ENCODE data around the gene SLC6A9. TPM values are rescaled to one million over a fixed set of nuclear protein-coding genes. Genes with fewer than 3 reads are reported as not detected.

SLC6A9 gene
- total and polyA plus RNA-seq, 2 experiments from 2014 or later = 14.4 to 20.0 TPM

DNA sequence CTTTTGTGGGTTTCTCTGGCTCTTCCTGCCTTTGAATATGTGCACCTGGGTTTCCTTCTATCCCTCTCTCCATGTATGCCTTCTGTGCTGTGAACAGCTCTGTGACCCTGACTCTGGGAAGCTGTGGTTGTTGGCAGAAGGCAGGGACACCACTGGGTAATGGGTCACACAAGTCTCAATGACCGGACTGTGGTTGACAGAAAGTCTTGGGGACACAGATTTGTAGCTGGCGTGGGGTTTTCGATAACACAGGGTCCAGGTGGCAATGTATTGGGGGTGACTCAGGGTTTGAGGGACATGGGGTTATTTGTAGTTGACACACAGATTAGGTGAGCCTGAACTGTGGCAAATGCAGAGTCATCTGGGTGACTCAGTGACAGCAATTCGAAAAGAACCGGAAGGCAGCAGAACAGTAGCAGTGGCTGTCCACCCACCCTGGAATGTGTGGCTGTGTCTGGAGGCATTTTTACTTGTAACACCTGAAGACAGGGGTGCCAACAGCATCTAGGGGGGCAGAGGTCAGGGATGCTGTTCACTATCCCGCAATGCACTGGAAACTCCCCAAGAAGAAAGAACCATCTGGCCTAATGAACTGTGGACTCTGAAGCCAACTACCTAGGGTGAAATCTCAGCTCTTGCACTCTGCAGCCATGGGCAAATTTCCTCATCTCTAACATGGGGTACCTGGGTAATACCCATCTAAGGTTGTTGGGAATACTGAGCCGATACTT, 13.0 kb upstream of the SLC6A9 start:
- Histone ChIP-seq H2AFZ (no peak overlapping the region), H3K27me3 (ENCODE audit: insufficient read depth) (peaks cover 3% of the 10 kb centered on the region; the same call in 1 of the 2 replicates), H3K4me2 (no peak overlapping the region), H3K4me1 (ENCODE audit: insufficient read depth) (no peaks in the 10 kb centered on the region), H3K27ac (ENCODE audit: low read depth) (no peak overlapping the region), H3K36me3 (ENCODE audit: insufficient read depth) (no peaks in the 10 kb centered on the region), H3F3A (replicated peaks; ENCODE audit: low read depth) (no peaks in the 10 kb centered on the region), H3K79me2 (replicated peaks; ENCODE audit: insufficient read depth) (no peaks in the 10 kb centered on the region), H3K9me2 (ENCODE audit: insufficient read depth) (no peaks in the 10 kb centered on the region), H3K4me3 (no peak overlapping the region), H4K20me1 (replicated peaks; ENCODE audit: insufficient read depth) (no peaks in the 10 kb centered on the region)
- no peaks in the 10 kb centered on the region for H3K9me3 Mint-ChIP-seq
- no peaks in the 10 kb centered on the region; the same call in 2 of the 3 replicates for H3K4me1 Mint-ChIP-seq
- DNase-seq (ENCODE audit: low spot score) = no peak
- no peak overlapping the region for H3K4me3 Mint-ChIP-seq
- peaks cover 3% of the 10 kb centered on the region for H3K27me3 Mint-ChIP-seq (ENCODE audit: insufficient read depth, low read depth, poor library complexity)
- H3K36me3 Mint-ChIP-seq (ENCODE audit: low read depth) = no peaks in the 10 kb centered on the region; the same call in 2 of the 3 replicates
- no peak overlapping the region for H3K27ac Mint-ChIP-seq
- TF ChIP-seq, protein P1, sequence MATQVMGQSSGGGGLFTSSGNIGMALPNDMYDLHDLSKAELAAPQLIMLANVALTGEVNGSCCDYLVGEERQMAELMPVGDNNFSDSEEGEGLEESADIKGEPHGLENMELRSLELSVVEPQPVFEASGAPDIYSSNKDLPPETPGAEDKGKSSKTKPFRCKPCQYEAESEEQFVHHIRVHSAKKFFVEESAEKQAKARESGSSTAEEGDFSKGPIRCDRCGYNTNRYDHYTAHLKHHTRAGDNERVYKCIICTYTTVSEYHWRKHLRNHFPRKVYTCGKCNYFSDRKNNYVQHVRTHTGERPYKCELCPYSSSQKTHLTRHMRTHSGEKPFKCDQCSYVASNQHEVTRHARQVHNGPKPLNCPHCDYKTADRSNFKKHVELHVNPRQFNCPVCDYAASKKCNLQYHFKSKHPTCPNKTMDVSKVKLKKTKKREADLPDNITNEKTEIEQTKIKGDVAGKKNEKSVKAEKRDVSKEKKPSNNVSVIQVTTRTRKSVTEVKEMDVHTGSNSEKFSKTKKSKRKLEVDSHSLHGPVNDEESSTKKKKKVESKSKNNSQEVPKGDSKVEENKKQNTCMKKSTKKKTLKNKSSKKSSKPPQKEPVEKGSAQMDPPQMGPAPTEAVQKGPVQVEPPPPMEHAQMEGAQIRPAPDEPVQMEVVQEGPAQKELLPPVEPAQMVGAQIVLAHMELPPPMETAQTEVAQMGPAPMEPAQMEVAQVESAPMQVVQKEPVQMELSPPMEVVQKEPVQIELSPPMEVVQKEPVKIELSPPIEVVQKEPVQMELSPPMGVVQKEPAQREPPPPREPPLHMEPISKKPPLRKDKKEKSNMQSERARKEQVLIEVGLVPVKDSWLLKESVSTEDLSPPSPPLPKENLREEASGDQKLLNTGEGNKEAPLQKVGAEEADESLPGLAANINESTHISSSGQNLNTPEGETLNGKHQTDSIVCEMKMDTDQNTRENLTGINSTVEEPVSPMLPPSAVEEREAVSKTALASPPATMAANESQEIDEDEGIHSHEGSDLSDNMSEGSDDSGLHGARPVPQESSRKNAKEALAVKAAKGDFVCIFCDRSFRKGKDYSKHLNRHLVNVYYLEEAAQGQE (IDR thresholded peaks at IDR 0.05; ENCODE audit: unreplicated experiment) = no peak
- TF ChIP-seq, protein P2, sequence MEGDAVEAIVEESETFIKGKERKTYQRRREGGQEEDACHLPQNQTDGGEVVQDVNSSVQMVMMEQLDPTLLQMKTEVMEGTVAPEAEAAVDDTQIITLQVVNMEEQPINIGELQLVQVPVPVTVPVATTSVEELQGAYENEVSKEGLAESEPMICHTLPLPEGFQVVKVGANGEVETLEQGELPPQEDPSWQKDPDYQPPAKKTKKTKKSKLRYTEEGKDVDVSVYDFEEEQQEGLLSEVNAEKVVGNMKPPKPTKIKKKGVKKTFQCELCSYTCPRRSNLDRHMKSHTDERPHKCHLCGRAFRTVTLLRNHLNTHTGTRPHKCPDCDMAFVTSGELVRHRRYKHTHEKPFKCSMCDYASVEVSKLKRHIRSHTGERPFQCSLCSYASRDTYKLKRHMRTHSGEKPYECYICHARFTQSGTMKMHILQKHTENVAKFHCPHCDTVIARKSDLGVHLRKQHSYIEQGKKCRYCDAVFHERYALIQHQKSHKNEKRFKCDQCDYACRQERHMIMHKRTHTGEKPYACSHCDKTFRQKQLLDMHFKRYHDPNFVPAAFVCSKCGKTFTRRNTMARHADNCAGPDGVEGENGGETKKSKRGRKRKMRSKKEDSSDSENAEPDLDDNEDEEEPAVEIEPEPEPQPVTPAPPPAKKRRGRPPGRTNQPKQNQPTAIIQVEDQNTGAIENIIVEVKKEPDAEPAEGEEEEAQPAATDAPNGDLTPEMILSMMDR (conservative IDR thresholded peaks at IDR 0.05; ENCODE audit: low read depth in 2 of 2) = no peak
- no peak for TF ChIP-seq NANOG (IDR thresholded peaks at IDR 0.05; ENCODE audit: borderline replicate concordance)
- TF ChIP-seq JUNB (IDR thresholded peaks at IDR 0.05; ENCODE audit: unreplicated experiment) = no peak
- no peak for TF ChIP-seq POLR2AphosphoS5 (IDR thresholded peaks at IDR 0.05; ENCODE audit: low read depth)
- TF ChIP-seq STAT1 (IDR thresholded peaks at IDR 0.05; ENCODE audit: unreplicated experiment) = no peak
- TF ChIP-seq EZH2 (IDR thresholded peaks at IDR 0.05; ENCODE audit: low read depth, unreplicated experiment) = no peak
- TF ChIP-seq EZH2phosphoT487 (IDR thresholded peaks at IDR 0.05; ENCODE audit: unreplicated experiment) = no peak
- TF ChIP-seq ZNF114 (CRISPR knock-in tag; IDR thresholded peaks at IDR 0.05) = no peak
- no peak for TF ChIP-seq CREB1 (CRISPR knock-in tag; IDR thresholded peaks at IDR 0.05; ENCODE audit: low read depth)
- TF ChIP-seq ZNF331 (CRISPR knock-in tag; IDR thresholded peaks at IDR 0.05; ENCODE audit: low read depth) = no peak
- TF ChIP-seq, protein P3, sequence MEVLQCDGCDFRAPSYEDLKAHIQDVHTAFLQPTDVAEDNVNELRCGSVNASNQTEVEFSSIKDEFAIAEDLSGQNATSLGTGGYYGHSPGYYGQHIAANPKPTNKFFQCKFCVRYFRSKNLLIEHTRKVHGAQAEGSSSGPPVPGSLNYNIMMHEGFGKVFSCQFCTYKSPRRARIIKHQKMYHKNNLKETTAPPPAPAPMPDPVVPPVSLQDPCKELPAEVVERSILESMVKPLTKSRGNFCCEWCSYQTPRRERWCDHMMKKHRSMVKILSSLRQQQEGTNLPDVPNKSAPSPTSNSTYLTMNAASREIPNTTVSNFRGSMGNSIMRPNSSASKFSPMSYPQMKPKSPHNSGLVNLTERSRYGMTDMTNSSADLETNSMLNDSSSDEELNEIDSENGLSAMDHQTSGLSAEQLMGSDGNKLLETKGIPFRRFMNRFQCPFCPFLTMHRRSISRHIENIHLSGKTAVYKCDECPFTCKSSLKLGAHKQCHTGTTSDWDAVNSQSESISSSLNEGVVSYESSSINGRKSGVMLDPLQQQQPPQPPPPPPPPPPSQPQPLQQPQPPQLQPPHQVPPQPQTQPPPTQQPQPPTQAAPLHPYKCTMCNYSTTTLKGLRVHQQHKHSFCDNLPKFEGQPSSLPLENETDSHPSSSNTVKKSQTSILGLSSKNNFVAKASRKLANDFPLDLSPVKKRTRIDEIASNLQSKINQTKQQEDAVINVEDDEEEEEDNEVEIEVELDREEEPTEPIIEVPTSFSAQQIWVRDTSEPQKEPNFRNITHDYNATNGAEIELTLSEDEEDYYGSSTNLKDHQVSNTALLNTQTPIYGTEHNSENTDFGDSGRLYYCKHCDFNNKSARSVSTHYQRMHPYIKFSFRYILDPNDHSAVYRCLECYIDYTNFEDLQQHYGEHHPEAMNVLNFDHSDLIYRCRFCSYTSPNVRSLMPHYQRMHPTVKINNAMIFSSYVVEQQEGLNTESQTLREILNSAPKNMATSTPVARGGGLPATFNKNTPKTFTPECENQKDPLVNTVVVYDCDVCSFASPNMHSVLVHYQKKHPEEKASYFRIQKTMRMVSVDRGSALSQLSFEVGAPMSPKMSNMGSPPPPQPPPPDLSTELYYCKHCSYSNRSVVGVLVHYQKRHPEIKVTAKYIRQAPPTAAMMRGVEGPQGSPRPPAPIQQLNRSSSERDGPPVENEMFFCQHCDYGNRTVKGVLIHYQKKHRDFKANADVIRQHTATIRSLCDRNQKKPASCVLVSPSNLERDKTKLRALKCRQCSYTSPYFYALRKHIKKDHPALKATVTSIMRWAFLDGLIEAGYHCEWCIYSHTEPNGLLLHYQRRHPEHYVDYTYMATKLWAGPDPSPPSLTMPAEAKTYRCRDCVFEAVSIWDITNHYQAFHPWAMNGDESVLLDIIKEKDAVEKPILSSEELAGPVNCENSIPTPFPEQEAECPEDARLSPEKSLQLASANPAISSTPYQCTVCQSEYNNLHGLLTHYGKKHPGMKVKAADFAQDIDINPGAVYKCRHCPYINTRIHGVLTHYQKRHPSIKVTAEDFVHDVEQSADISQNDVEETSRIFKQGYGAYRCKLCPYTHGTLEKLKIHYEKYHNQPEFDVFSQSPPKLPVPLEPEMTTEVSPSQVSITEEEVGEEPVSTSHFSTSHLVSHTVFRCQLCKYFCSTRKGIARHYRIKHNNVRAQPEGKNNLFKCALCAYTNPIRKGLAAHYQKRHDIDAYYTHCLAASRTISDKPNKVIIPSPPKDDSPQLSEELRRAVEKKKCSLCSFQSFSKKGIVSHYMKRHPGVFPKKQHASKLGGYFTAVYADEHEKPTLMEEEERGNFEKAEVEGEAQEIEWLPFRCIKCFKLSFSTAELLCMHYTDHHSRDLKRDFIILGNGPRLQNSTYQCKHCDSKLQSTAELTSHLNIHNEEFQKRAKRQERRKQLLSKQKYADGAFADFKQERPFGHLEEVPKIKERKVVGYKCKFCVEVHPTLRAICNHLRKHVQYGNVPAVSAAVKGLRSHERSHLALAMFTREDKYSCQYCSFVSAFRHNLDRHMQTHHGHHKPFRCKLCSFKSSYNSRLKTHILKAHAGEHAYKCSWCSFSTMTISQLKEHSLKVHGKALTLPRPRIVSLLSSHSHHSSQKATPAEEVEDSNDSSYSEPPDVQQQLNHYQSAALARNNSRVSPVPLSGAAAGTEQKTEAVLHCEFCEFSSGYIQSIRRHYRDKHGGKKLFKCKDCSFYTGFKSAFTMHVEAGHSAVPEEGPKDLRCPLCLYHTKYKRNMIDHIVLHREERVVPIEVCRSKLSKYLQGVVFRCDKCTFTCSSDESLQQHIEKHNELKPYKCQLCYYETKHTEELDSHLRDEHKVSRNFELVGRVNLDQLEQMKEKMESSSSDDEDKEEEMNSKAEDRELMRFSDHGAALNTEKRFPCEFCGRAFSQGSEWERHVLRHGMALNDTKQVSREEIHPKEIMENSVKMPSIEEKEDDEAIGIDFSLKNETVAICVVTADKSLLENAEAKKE (CRISPR knock-in tag; IDR thresholded peaks at IDR 0.05) = no peak
- TF ChIP-seq, protein P4, sequence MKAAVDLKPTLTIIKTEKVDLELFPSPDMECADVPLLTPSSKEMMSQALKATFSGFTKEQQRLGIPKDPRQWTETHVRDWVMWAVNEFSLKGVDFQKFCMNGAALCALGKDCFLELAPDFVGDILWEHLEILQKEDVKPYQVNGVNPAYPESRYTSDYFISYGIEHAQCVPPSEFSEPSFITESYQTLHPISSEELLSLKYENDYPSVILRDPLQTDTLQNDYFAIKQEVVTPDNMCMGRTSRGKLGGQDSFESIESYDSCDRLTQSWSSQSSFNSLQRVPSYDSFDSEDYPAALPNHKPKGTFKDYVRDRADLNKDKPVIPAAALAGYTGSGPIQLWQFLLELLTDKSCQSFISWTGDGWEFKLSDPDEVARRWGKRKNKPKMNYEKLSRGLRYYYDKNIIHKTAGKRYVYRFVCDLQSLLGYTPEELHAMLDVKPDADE (IDR thresholded peaks at IDR 0.05) = no peak
- ATAC-seq = no peak

Measured in GM23338 (cell line).